ENCODE data around the gene TCF7L2.

- no peak for TF ChIP-seq CTCF (IDR thresholded peaks at IDR 0.05; ENCODE audit: low read length)
- TF ChIP-seq EZH2 (IDR thresholded peaks at IDR 0.05; ENCODE audit: borderline replicate concordance, low read length), result no peak
Measured at GRCh38 chr10:113130014-113130641, 180.1 kb downstream of the TCF7L2 start.
